GM23338 (cell line): Measurements from ENCODE around the gene TARS3.

Experiments used
- EZH2phosphoT487 ChIP-seq: fragments of 200-600 bp; sonication (generic); IDR thresholded peaks from one replicate; pipeline ENCODE4 v1.8.1; 2018; ENCODE audit warnings: antibody characterized with exemption; ENCODE audit not compliant: unreplicated experiment
- TF ChIP-seq, protein P1 (sequence below): IDR thresholded peaks from one replicate; pipeline ENCODE4 v1.6.1; 2018; ENCODE audit warnings: antibody characterized with exemption; ENCODE audit not compliant: unreplicated experiment

GRCh38 chr15:101604124-101604874 lies 120.0 kb downstream of the TARS3 start:
- TF ChIP-seq, protein P1, sequence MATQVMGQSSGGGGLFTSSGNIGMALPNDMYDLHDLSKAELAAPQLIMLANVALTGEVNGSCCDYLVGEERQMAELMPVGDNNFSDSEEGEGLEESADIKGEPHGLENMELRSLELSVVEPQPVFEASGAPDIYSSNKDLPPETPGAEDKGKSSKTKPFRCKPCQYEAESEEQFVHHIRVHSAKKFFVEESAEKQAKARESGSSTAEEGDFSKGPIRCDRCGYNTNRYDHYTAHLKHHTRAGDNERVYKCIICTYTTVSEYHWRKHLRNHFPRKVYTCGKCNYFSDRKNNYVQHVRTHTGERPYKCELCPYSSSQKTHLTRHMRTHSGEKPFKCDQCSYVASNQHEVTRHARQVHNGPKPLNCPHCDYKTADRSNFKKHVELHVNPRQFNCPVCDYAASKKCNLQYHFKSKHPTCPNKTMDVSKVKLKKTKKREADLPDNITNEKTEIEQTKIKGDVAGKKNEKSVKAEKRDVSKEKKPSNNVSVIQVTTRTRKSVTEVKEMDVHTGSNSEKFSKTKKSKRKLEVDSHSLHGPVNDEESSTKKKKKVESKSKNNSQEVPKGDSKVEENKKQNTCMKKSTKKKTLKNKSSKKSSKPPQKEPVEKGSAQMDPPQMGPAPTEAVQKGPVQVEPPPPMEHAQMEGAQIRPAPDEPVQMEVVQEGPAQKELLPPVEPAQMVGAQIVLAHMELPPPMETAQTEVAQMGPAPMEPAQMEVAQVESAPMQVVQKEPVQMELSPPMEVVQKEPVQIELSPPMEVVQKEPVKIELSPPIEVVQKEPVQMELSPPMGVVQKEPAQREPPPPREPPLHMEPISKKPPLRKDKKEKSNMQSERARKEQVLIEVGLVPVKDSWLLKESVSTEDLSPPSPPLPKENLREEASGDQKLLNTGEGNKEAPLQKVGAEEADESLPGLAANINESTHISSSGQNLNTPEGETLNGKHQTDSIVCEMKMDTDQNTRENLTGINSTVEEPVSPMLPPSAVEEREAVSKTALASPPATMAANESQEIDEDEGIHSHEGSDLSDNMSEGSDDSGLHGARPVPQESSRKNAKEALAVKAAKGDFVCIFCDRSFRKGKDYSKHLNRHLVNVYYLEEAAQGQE = no peak
- TF ChIP-seq EZH2phosphoT487 = no peak
